CD4-positive, alpha-beta T cell (primary cell): ENCODE measurements around the gene CYP26B1. TPM values are rescaled to one million over a fixed set of nuclear protein-coding genes. Genes with fewer than 3 reads are reported as not detected.

Source experiments
- ATAC-seq: fragments of 200-7000 bp; cut with Tn5 transposase; one replicate; pipeline ENCODE4 v1.10.0; 2022; ENCODE audit warnings: mild to moderate bottlenecking; ENCODE audit not compliant: poor library complexity
- CTCF ChIA-PET: fragments of 350-600 bp; sonication (Branson Sonifier 250); formaldehyde crosslinking; loops from one replicate; lab custom pipeline; 2021; ENCODE audit warnings: antibody characterized with exemption, inconsistent platforms; lab: Charles Lee
- POLR2A ChIA-PET: fragments of 350-600 bp; sonication (Branson Sonifier 250); formaldehyde crosslinking; loops from one replicate; lab custom pipeline; 2021; ENCODE audit warnings: antibody characterized with exemption, inconsistent platforms; lab: Charles Lee
- DNase-seq, 14 experiments: peaks; one replicate each; pipeline ENCODE4 v3.0.0-alpha.2; 2013 to 2020; ENCODE audit warnings: mixed read lengths in 2 of 14
- H3K27ac ChIP-seq, 2 donors: one replicate each; pipeline versions ENCODE4 v1.5.1 to v1.7.0; 2013; ENCODE audit warnings: low read length in 2 of 2, low read depth in 1 of 2, mild to moderate bottlenecking in 1 of 2
- H3K27me3 ChIP-seq, 2 experiments: 1 replicate in 1 of 2; 2 replicates in 1 of 2; pipeline versions ENCODE4 v1.6.1 to v1.7.0; 2013; ENCODE audit warnings: low read length in 2 of 2, control low read depth in 1 of 2, mild to moderate bottlenecking in 1 of 2, moderate library complexity in 1 of 2; ENCODE audit not compliant: insufficient read depth in 2 of 2, control insufficient read depth in 1 of 2
- H3K36me3 ChIP-seq: one replicate; pipeline ENCODE4 v1.6.1; 2013; ENCODE audit warnings: low read length, control low read depth; ENCODE audit not compliant: insufficient read depth
- H3K4me1 ChIP-seq: one replicate; pipeline ENCODE4 v1.6.1; 2013; ENCODE audit warnings: low read length, control low read depth; ENCODE audit not compliant: insufficient read depth
- H3K4me3 ChIP-seq: one replicate; pipeline ENCODE4 v1.5.1; 2013; ENCODE audit warnings: mild to moderate bottlenecking, low read length, moderate library complexity
- H3K9me3 ChIP-seq, 2 experiments: 1 replicate in 1 of 2; 2 replicates in 1 of 2; pipeline versions ENCODE4 v1.6.1 to v1.7.0; 2013; ENCODE audit warnings: low read length in 2 of 2, mild to moderate bottlenecking in 2 of 2, control low read depth in 1 of 2, moderate library complexity in 1 of 2; ENCODE audit not compliant: control insufficient read depth in 1 of 2, insufficient read depth in 1 of 2
- H3K27ac Mint-ChIP-seq: one replicate; pipeline ENCODE4 v1.8.0; 2020; ENCODE audit warnings: mixed read lengths
- H3K27me3 Mint-ChIP-seq: one replicate; pipeline ENCODE4 v1.8.0; 2021; ENCODE audit warnings: mixed read lengths
- H3K36me3 Mint-ChIP-seq: one replicate; pipeline ENCODE4 v1.8.0; 2021; ENCODE audit warnings: low read depth, mixed read lengths
- H3K4me1 Mint-ChIP-seq: one replicate; pipeline ENCODE4 v1.8.0; 2021; ENCODE audit warnings: low read depth, mixed read lengths
- H3K4me3 Mint-ChIP-seq: one replicate; pipeline ENCODE4 v1.8.0; 2020; ENCODE audit warnings: mild to moderate bottlenecking, mixed read lengths
- H3K9me3 Mint-ChIP-seq: one replicate; pipeline ENCODE4 v1.8.0; 2020; ENCODE audit warnings: mixed read lengths
- intact Hi-C, 2 experiments: fragments of 100-400 bp; cut with DNase I in 1 of 2; cut with micrococcal nuclease in 1 of 2; formaldehyde crosslinking; loops; one replicate each; pipeline versions ENCODE4 v1.15.1 to v1.9.0; 2023 to 2025; cut with DNase I, micrococcal nuclease
- total RNA-seq, 174 experiments: library from RNA in 2 of 174; stranded (reverse) in 2 of 174; gene quantifications; one replicate each; pipeline ENCODE4 v1.2.3 and lab custom pipeline; 2021 to 2026
- TF ChIP-seq, protein P1 (sequence below): fragments of 200-600 bp; IDR thresholded peaks from one replicate; pipeline ENCODE4 v1.8.0; 2022; ENCODE audit warnings: antibody characterized with exemption, mild to moderate bottlenecking

CYP26B1 gene
- total RNA-seq, 2 experiments from 2014 or later, result 0.05 TPM; not detected in 1

DNA sequence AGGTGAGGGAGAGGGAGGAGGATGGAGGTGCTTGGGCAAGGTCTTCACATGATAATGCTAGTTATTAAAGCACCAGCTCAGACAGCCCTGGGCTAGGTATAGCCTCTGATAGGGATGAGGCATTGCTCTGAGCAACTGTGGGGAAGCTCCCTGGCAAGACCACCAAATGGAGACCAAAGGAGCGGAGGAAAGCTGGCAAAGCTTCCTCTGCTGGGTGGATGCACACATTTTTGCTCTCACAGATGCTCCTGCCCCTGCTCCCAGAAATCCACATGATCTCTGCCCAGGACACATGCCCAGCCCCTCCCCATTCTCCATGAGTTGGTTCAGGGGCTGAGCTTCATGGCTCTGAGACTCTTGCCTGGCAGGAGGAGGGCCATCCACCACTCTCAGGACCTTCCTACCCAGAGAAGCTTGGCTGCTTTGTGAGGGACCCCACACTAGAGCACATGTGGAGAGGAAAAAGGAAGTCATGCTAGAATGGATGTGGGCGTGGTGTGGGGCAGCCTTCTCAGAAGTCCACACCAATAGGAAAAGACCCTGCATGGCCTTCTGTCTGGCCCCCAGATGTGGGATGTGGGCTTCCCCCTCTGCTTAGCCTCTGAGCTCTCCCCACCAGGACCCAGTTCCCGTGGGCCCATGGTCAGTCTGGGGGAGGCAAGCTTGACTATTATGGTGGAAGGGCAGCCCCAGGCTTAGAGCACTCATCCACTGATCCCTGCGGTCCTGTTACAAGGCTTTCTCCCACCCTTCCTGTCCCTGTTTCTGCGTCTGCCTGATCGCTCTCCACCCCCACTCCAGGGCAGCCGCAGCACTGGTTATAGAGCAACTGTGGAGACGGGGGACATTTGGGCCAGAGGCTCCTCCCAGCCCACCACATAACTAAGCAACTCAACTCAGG is 10.5 kb upstream of the CYP26B1 start:
- H3K27ac Mint-ChIP-seq, result no peak overlapping the region
- Histone ChIP-seq H3K4me1 (no peaks in the 10 kb centered on the region), H3K27me3 (peaks cover 8 to 16% of the 10 kb centered on the region in 2 experiments), H3K36me3 (no peaks in the 10 kb centered on the region), H3K27ac (no peak overlapping the region), H3K9me3 (no peaks in the 10 kb centered on the region), H3K4me3 (no peak overlapping the region)
- POLR2A ChIA-PET, result no interaction called here
- H3K9me3 Mint-ChIP-seq, result no peaks in the 10 kb centered on the region
- peaks cover 72% of the 10 kb centered on the region for H3K27me3 Mint-ChIP-seq
- TF ChIP-seq, protein P1, sequence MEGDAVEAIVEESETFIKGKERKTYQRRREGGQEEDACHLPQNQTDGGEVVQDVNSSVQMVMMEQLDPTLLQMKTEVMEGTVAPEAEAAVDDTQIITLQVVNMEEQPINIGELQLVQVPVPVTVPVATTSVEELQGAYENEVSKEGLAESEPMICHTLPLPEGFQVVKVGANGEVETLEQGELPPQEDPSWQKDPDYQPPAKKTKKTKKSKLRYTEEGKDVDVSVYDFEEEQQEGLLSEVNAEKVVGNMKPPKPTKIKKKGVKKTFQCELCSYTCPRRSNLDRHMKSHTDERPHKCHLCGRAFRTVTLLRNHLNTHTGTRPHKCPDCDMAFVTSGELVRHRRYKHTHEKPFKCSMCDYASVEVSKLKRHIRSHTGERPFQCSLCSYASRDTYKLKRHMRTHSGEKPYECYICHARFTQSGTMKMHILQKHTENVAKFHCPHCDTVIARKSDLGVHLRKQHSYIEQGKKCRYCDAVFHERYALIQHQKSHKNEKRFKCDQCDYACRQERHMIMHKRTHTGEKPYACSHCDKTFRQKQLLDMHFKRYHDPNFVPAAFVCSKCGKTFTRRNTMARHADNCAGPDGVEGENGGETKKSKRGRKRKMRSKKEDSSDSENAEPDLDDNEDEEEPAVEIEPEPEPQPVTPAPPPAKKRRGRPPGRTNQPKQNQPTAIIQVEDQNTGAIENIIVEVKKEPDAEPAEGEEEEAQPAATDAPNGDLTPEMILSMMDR, result no peak
- no peaks in the 10 kb centered on the region for H3K36me3 Mint-ChIP-seq
- intact Hi-C loops, result loop anchor here in 1 of 2 experiments (10.0 kb wide), 1 partner anchor 587 kb away; no protein-coding TSS in a partner anchor
- DNase-seq (no peak), ATAC-seq (no peak)
- H3K4me3 Mint-ChIP-seq, result no peak overlapping the region
- CTCF ChIA-PET, result no interaction called here
- no peaks in the 10 kb centered on the region for H3K4me1 Mint-ChIP-seq

DNA sequence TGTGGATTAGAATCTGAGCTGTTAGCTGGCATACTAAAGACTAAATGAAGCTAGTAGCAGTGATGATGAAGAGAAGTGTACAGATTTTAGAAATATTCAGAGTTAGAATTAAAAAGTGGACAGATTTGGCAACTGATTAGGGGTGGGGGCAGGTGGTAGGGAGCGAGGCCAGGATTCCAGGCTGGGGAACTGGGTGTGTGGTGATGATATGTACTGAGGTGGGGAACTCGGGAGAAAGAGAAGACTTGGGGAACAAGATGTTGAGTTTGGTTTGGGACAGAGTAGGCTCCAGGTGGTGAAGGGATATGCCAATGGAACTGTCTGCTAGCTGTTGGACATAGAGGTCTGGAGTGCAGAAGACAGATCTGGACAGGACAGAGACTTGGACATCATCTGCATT is 9.2 kb upstream of the CYP26B1 start:
- POLR2A ChIA-PET, result no interaction called here
- peaks cover 16 to 19% of the 10 kb centered on the region in 2 experiments for H3K27me3 ChIP-seq
- CTCF ChIA-PET, result no interaction called here

DNA sequence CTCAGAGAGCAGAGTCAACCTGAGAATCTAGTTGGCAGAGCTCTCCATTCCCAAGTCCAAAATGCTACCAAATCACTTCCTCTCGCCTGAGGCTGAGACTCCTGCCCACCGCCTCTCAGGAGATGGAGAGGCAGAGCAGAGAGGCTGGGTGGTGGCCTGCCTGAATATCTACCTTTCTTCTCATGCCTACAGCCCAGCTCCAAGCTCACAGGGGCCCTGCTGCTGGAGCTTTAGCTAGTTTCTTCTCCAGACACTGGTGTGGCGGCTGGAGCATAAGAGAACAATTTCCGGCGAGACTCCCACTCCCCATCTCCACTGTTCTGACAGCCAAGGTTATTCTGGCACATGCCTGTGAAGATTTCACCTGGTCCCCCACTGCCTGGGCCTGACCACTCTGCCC is 8.1 kb upstream of the CYP26B1 start:
- ChIA-PET CTCF (no interaction called here), POLR2A (no interaction called here)
- H3K27ac Mint-ChIP-seq, result no peak overlapping the region
- peaks cover 81% of the 10 kb centered on the region for H3K27me3 Mint-ChIP-seq
- ATAC-seq (no peak), DNase-seq (no peak)
- Histone ChIP-seq H3K27me3 (peaks cover 21 to 27% of the 10 kb centered on the region in 2 experiments), H3K4me1 (no peaks in the 10 kb centered on the region), H3K4me3 (no peak overlapping the region), H3K9me3 (no peaks in the 10 kb centered on the region), H3K27ac (no peak overlapping the region), H3K36me3 (no peaks in the 10 kb centered on the region)
- intact Hi-C loops, result loop anchor here in 1 of 2 experiments (10.0 kb wide), 1 partner anchor 589 kb away; no protein-coding TSS in a partner anchor
- TF ChIP-seq, protein P1, result no peak
- H3K9me3 Mint-ChIP-seq, result no peaks in the 10 kb centered on the region
- H3K4me3 Mint-ChIP-seq, result no peak overlapping the region
- no peaks in the 10 kb centered on the region for H3K4me1 Mint-ChIP-seq
- H3K36me3 Mint-ChIP-seq, result no peaks in the 10 kb centered on the region

More for the DNA sequence above, 9.2 kb upstream of the CYP26B1 start:
- intact Hi-C loops, result loop anchor here in 1 of 2 experiments (10.0 kb wide), 1 partner anchor 588 kb away; no protein-coding TSS in a partner anchor
- H3K4me3 ChIP-seq, result no peak overlapping the region
- TF ChIP-seq, protein P1, result no peak
- H3K4me3 Mint-ChIP-seq, result no peak overlapping the region
- H3K9me3 Mint-ChIP-seq, result no peaks in the 10 kb centered on the region
- H3K9me3 ChIP-seq, result no peaks in the 10 kb centered on the region
- H3K4me1 Mint-ChIP-seq, result no peaks in the 10 kb centered on the region
- H3K36me3 ChIP-seq, result no peaks in the 10 kb centered on the region
- no peaks in the 10 kb centered on the region for H3K4me1 ChIP-seq
- ATAC-seq (no peak), DNase-seq (no peak)
- no peak overlapping the region for H3K27ac ChIP-seq
- no peak overlapping the region for H3K27ac Mint-ChIP-seq
- no peaks in the 10 kb centered on the region for H3K36me3 Mint-ChIP-seq
- H3K27me3 Mint-ChIP-seq, result peaks cover 77% of the 10 kb centered on the region
